Neutrophil (primary cell): ENCODE data around the gene KLRK1.
"Not testable (repeated sequence)": the region's sequence is repeated elsewhere in the genome, so short reads cannot be mapped to it uniquely, and the experiment has no call there.

Experiments
- H3K27ac ChIP-seq: fragments of 200-600 bp; sonication (generic); 2 replicates; pipeline ENCODE4 v1.5.1; 2016; ENCODE audit warnings: mild to moderate bottlenecking, moderate library complexity
- H3K27me3 ChIP-seq: fragments of 200-600 bp; sonication (generic); 2 replicates; pipeline ENCODE4 v1.6.0; 2016; ENCODE audit warnings: mild to moderate bottlenecking
- H3K36me3 ChIP-seq: fragments of 200-600 bp; sonication (generic); 2 replicates; pipeline ENCODE4 v1.5.1; 2017
- H3K4me1 ChIP-seq, 2 experiments: fragments of 200-600 bp in 1 of 2; sonication (generic) in 1 of 2; 1 replicate in 1 of 2; 2 replicates in 1 of 2; pipeline versions ENCODE4 v1.5.1 to v1.6.1; 2013 to 2016; ENCODE audit warnings: low read depth in 1 of 2, low read length in 1 of 2, mild to moderate bottlenecking in 1 of 2, moderate library complexity in 1 of 2; ENCODE audit not compliant: control insufficient read depth in 1 of 2, insufficient read depth in 1 of 2
- H3K4me3 ChIP-seq, 2 experiments: fragments of 200-600 bp in 1 of 2; sonication (generic) in 1 of 2; 1 replicate in 1 of 2; 2 replicates in 1 of 2; pipeline ENCODE4 v1.5.1; 2013 to 2016; ENCODE audit warnings: low read depth in 1 of 2, low read length in 1 of 2, mild to moderate bottlenecking in 1 of 2, moderate library complexity in 1 of 2
- H3K9me3 ChIP-seq: fragments of 200-600 bp; sonication (generic); 2 replicates; pipeline ENCODE4 v1.5.1; 2016
- CTCF ChIP-seq: fragments of 200-600 bp; sonication (generic); IDR thresholded peaks from 2 replicates; pipeline ENCODE4 v1.5.1; 2016; ENCODE audit warnings: antibody characterized with exemption

KLRK1 gene

DNA sequence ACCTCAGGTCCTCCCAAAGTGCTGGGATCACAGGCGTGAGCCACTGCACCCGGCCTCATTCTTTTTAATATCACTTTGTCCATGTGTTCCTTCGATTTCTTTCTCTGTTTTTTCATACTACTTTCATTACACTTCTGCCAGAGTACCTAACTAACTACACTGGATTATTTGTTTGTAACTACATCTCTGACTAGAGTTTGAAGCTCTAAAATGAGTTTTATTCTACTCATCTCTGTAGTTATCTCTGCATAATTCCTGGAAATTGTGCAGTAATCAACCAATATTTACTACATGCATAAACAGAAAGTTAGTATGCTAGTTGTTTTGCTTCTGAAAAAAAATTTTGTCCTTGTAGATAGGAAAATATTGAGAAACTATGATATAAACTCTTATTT, 15.2 kb downstream of the KLRK1 start:
- H3K4me1 ChIP-seq = peaks cover 27 to 28% of the 10 kb centered on the region in 2 experiments
- H3K4me3 ChIP-seq = no peak overlapping the region
- no peaks in the 10 kb centered on the region for H3K9me3 ChIP-seq
- no peak for TF ChIP-seq CTCF
- no peaks in the 10 kb centered on the region for H3K27me3 ChIP-seq
- H3K27ac ChIP-seq = no peak overlapping the region
- no peaks in the 10 kb centered on the region for H3K36me3 ChIP-seq

DNA sequence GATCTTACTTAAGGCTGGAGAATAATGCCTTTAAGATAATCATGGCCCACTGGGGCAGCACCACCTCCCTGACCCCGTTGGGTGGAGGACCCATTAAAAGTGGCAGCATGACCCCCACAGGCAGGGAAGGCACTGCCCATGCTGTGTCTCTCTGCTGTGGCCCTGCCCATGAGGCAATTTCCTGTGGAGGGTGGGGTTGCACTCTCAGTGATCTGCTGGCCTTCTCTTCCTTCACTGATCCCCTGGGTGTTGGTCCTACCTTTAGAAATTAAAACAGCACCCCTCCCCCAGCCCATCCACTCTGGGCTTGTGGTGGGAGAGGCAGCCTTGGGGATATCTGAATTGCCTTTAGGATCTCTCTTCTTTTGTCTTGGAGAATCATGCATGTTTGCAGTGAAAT, 17.3 kb downstream of the KLRK1 start:
- Histone ChIP-seq H3K4me3 (no peak overlapping the region), H3K27ac (peak overlapping the region; percentile 78), H3K9me3 (no peaks in the 10 kb centered on the region), H3K27me3 (no peaks in the 10 kb centered on the region), H3K4me1 (peaks cover 27 to 28% of the 10 kb centered on the region in 2 experiments), H3K36me3 (no peaks in the 10 kb centered on the region)
- no peak for TF ChIP-seq CTCF

DNA sequence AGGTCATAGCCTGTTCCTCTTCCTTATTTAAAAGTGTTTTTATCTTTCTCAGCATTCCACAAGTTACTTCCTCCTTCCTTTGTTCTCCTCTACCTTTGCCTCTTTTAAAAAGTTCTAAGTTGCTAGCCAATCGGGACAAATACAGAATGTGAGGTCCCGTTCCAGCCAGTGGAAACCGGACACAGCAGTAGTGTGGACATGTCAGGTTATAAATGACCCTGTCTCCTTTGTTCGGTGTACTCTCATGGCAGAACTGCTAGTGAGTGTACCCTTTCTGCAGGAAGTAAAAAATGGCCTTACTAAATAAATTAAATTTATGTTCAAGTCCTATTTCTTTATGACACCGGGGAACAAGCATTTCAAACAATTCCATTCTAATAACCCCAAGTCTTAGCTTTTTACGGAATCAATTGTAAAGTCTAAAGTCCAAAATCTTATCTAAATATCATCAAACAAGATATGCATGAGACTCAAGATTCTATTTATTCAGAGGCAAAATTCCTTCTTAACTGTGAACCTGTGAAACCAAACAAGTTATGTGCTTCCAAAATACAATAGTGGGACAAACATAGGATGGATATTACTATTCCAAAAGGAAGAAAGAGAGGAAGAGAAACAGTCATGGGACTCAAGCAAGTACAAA, 17.8 kb downstream of the KLRK1 start:
- Histone ChIP-seq H3K4me1 (peaks cover 27 to 28% of the 10 kb centered on the region in 2 experiments), H3K27ac (peak overlapping the region; percentile 78)
- H3K27me3 ChIP-seq, H3K36me3 ChIP-seq, H3K4me3 ChIP-seq, H3K9me3 ChIP-seq: not testable (repeated sequence)

GRCh38 chr12:10369557-10370415, 20.1 kb downstream of the KLRK1 start:
- no peaks in the 10 kb centered on the region for H3K9me3 ChIP-seq
- H3K4me1 ChIP-seq = peaks cover 38 to 41% of the 10 kb centered on the region in 2 experiments
- no peak overlapping the region for H3K4me3 ChIP-seq
- H3K27ac ChIP-seq = no peak overlapping the region
- H3K36me3 ChIP-seq = no peaks in the 10 kb centered on the region
- H3K27me3 ChIP-seq = no peaks in the 10 kb centered on the region
- TF ChIP-seq CTCF = no peak

DNA sequence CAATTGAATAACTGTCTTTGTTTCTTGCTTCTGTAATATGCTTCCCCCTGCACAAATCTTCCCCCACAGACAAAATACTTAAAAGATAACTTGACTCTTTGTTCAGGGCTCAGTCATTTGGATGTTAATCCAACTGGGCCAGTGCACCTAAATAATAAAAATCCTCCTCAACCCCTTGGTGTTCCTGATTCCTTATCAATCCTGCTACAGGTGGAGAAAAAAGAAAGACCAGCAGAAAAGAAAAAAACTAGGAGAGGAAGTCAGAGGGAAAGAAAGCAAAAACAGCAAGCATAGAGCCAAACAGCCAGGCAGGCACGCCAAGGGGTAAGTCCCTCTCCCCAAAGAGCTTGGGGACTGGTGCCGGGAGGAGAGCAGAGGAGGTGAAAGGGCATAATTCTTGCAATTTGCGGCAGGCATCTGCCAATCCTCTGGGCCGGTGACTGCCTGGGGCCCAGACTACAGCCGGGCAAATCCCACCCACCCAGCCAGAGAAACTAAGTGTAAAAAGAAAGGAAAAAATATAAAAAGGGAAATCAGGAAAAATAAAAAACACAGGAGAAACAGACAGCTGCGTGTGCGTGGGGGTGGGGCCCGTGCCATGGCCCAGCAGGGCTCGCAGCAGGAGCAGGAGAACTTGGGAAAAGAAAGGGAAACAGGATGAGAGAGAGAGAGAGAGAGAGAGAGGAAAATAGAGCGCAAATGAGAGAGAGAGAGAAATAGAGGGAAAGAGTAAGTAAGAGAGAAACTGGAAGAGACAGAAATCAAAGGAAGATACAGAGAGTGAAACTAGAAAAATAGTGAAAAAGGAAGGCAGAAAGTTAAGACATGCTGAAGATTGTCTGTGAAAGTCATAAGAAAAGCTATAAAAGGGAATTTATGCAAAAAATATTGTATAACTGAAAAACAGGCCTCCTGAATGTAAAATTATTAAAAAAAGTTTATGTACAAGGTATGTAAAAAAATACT, 21.4 kb downstream of the KLRK1 start:
- Histone ChIP-seq H3K4me1 (peaks cover 46 to 50% of the 10 kb centered on the region in 2 experiments), H3K27ac (no peak overlapping the region), H3K9me3 (no peaks in the 10 kb centered on the region), H3K27me3 (no peaks in the 10 kb centered on the region), H3K4me3 (no peak overlapping the region), H3K36me3 (no peaks in the 10 kb centered on the region)
- TF ChIP-seq CTCF = no peak

DNA sequence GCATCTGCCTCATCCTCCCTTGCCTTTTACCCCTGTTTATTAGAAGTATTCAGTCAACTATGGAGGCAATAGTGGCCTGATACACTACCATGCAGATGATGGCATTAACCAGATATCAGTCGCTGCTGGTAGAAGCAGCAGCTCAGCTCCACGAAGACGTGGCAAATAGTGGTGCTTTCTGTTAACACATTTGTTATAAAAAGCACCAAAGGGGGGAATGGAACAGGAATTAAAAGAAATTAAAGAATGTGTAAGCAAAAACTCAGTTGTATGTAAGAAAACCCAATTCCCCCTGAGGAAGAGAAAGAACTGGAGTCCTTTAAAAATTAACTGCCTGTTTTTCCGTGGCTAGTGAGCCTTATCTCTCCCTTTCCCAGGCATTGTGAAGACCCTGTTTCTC, 22.1 kb downstream of the KLRK1 start:
- H3K4me3 ChIP-seq, H3K27ac ChIP-seq, H3K9me3 ChIP-seq, H3K36me3 ChIP-seq, H3K27me3 ChIP-seq: not testable (repeated sequence)
- H3K4me1 ChIP-seq = peaks cover 43 to 48% of the 10 kb centered on the region in 2 experiments
